Activated gamma-delta T cell treated with Interleukin-2 at 50 U/mL for 16 hours (primary cell): Measurements from ENCODE around the gene ASPSCR1.

Source experiments
- DNase-seq: peaks from one replicate; pipeline ENCODE4 v3.0.0-alpha.2; 2020

ASPSCR1 gene

DNA sequence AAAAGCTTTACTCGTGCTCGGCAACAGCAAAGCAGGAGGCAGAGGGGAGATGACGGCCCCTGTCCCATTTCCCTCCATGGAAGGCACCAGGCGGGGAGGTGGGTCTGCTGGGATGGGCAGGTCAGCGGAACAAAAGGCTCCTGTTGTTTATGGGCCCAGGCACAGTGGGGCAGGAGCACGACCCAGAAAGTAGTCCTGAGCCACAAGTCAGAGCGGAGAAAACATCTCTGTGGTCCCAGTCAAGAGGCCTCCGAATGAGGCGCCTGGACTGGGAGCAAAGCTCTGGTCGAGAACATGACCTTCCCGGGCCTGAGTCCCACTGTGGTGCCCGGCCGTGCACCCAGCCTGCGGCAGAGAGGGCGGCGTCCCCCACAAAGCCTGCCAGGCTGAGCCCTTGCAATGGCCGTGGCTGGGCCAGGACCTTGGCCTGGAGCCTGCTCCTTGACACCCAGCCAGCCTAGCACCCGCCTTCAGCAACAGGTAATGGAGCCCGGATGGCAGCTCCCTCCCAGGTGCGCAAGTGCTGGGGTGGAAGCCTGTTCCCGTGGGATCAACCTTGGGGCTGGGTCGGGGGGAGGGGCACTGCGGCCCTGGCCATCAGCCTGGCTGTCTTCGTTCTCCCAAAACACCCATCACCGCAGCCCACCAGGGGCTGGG is 70.6 kb downstream of the ASPSCR1 start:
- DNase-seq: no peak

DNA sequence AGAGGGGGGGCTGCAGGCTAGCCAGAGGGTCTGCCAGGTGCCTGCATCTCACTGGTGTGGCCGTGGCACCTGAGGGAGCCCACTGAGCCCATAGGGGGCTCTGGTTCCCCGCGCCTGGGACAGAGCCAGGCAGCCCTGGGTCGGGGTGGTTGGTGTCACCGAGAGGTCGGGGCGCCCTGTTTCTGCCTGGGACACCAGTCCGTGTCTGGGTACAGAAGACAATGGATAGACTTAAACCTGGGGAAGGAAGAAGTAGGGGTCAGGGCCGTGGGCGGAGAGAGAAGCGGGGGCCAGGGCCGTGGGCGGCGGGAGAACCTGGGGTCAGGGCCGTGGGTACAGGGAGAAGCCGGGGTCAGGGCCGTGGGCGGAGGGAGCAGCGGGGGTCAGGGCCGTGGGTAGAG is 71.1 kb downstream of the ASPSCR1 start:
- DNase-seq: no peak

DNA sequence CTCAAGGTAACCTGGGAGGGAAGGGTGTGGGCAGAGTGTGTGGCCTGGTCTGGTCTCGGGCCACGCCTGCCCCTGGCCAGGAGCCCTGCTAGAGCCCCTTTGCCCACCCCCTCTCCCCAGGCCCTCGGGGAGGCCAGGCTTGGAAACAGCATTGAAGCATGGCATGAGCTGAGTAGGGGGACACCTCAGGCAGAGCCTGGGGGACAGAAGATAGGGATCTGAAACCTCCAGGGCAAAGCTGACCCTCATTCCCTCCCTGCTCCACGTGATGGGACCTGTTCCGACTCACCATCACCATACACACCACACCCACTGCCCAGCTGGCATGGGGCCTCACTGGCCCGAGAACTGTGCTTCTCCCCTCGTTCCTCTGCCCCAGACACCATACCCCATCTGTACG is 71.7 kb downstream of the ASPSCR1 start:
- no peak for DNase-seq

DNA sequence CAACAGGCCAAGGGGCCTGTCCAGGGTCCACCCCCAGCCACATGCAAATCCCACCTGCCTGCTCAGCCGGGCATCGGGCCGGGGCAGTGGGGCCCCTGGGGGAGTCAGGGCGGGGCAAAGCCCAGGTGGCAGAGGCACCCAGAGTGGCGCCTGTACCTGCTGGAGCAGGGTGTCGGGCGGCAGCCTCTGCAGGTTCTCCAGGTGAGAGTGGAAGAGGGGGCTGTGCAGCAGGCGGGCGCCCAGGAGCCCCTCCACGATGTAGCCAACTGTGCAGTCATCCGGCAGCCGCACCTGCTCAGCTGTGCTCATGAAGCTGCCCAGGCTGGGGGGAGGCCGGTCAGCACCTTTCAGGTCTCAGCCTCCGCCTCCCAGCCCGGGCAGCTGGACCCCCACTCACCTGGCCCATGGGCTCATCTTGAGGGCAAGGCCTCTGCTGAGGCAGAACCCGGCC is 72.1 kb downstream of the ASPSCR1 start:
- DNase-seq: no peak

DNA sequence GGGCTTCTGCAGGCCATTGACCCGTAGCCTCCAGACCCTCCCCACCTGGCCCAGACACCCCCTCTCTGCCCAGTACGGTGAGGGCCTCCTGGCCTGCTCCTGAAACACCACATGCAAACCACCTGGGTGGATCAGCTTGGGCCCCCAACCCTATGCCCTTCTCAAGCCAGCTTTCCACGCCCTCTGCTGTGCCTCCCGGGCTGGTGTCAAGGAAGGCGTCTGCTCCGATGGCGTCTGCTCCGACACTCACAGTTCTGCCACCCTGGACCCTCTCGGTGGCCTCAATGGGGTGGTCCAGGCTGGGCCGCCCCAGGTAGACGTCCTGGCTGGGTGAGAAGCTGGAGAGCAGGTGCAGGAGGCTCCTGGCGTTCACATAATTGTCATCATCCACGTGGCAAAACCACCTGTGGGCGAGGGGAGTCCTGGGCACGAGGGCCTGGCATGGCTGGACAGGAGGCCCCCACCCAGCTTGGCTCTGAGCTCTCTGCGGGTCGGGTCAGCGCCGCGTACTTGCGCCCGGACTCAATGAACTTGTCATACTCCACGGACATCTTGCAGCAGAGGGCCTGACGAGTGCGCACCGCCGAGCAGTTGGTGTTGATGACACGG is 72.8 kb downstream of the ASPSCR1 start:
- no peak for DNase-seq

DNA sequence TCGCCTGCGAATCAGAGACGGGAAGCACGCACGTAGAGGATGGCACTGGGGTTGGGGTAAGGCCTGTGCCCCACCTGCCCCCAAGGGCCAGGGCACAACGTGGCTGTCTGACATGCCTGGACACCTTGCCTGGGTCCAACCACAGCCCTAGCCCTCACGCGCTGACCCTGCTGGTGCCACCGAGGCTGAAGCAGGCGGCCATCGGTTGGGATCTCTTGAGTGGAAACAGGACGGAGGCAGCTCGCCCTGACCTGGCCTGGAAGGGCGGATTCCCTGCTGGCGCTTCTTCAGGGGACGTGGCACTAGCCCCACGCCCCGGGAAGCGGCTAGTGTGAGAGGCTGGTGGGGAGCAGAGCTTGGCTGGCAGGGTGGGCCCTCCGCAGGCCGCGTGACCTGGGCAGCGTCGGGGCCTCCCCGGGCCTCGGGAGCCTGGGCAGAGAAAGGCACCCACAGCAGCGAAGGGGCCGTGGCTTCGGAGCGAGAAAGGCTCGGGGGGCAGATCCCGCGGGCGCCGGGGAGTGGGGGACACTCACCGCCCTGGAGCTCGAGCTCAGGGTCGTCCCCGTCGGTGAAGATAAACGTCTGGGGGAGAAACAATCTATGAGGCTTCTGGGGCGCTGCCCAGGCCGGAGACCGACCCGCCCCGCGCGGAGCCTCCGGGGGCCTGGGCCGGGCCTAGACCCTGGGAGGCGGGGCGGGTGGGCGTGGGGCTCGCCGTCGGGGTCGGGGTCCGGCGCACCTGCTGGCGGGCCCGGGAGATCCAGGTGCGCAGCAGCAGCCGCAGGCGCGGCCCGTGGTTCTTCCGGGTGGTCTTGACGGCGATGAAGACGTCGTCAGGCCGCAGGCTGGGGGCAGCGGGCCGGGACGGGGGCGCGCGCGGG is 73.6 kb downstream of the ASPSCR1 start:
- DNase-seq: no peak

DNA sequence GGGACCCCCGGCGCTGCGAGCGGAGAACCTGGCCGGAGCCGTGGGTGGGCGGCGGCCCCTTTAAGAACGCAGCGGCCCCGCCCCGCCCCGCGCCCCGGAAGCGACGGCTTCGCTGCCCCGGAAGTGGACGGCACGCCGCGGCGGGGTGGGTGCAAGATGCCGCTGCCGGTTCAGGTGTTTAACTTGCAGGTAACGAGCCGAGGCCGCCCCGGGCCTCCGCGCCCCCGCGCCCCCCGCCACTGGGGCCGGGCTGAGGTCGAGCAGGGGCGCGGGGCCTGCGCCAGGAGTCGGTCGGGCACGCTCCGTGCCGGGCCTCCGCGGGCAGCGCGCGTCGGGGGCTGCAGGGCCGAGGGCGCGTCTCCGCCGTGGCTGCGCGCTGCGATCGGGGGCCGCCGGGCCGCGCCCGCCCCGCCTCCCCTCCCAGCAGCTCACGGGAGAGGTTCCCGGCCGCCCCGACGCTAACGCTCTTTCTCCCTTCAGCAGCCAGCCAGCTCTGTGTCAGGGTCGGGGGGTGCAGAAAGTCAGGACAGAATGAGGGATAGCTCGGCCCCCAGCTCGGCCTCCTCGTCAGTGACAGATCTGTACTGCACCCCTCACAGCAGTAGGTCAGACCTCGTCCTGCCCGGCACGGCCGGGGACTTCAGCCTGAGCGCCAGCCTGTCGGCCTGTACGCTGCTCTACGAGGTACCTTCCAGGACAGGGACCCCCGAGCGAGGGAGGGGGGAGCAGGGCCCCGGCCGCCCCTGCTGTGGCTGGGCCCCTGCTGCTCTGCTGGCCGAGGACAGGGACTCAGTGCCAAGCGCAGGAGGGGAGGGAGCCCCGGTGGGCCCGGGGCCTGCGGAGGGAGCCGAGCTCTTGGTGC is 74.6 kb downstream of the ASPSCR1 start, which contains the start of the genes GPS1 and RFNG:
GPS1 (plus strand) TSS at position 123 of the 862 bp plus-strand sequence; CDS start at position 157, 34 bp downstream.
RFNG (minus strand) TSS at position 36 of the 862 bp plus-strand sequence. CDS start 45 bp downstream, outside the sequence.
- peak; percentile 81 for DNase-seq

DNA sequence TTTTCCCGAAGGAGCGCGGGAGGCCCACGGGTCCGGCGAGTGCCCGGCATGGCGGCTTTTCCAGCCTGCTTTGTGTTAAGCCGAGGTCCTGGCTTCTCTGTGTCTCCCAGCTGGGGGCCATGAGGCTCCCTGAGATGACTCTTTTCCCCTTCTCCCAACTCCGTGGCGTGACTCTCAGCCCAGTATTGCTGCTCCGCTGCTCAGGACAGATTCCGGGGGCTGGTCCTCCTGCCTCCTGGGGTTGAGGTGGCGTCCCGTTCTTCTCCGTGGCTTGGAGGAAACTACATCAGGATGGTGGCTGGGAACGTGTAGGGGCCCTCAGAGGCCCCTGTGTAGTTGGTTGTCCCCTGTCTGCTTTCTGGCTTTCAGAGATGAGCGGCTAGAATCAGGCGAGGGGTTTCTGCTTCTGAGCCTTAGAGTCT is 75.2 kb downstream of the ASPSCR1 start:
- no peak for DNase-seq

DNA sequence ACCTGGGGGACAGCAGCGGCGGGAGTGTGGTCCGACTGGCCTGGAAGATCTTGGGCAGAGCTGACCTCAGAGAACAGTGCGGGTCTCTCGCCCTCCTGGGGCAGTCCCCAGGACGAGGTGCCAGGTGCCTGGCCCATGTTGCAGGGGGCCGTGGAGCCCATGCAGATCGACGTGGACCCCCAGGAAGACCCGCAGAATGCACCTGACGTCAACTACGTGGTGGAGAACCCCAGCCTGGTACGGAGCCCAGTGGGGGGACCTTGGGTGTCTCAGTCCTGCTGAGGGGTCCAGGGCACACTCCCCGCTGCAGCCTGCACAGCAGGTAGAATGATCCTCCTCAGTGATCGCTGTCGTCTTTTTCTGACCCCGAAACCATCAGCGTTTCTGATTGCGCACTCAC is 75.7 kb downstream of the ASPSCR1 start:
- no peak for DNase-seq

DNA sequence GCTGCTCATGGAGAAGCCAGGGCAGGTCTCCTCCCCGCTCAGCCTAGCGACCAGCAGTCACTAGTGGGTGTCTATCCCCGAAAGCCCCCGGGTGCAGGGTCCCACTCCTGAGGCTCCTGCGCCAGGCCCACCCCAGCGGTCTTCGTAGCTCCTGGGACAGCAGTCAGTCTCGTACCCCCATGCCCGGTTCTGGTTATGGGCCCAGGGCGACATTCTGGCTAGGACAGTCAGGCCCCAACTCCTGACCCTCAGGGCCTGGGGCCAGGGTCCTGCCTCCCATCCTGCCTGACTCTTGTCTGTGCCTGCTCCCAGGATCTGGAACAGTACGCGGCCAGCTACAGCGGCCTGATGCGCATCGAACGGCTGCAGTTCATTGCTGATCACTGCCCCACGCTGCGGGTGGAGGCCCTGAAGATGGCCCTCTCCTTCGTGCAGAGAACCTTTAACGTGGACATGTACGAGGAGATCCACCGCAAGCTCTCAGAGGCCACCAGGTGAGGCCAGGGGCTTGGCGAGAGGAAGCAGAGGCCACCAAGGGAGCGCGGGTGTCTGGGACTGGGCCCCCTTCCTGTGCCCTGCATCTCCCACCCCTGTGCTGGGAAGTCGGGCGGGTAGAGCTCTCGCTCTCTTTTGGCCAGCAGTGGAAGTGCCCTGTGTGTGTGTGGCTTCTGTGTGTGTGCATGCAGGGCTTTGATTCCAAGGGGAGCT is 76.3 kb downstream of the ASPSCR1 start:
- no peak for DNase-seq

DNA sequence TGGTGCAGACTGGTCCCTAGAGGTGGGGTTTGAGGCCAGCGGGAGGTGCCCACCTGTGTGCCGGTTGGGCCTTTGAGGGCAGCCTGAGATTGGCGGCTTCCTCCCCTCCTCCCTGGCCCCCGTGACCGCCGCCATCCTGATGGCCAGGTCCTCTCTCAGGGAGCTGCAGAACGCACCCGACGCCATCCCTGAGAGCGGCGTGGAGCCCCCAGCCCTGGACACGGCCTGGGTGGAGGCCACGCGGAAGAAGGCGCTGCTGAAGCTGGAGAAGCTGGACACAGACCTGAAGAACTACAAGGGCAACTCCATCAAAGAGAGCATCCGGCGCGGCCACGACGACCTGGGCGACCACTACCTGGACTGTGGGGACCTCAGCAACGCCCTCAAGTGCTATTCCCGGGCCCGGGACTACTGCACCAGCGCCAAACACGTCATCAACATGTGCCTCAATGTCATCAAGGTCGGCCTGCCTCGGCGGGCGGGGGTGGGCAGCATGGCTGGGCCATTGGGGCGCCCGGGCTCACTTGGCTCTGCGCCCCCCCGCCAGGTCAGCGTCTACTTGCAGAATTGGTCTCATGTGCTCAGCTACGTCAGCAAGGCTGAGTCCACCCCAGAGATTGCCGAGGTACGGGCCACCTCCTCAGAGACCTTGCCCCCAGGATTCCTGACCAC is 77.1 kb downstream of the ASPSCR1 start:
- no peak for DNase-seq

DNA sequence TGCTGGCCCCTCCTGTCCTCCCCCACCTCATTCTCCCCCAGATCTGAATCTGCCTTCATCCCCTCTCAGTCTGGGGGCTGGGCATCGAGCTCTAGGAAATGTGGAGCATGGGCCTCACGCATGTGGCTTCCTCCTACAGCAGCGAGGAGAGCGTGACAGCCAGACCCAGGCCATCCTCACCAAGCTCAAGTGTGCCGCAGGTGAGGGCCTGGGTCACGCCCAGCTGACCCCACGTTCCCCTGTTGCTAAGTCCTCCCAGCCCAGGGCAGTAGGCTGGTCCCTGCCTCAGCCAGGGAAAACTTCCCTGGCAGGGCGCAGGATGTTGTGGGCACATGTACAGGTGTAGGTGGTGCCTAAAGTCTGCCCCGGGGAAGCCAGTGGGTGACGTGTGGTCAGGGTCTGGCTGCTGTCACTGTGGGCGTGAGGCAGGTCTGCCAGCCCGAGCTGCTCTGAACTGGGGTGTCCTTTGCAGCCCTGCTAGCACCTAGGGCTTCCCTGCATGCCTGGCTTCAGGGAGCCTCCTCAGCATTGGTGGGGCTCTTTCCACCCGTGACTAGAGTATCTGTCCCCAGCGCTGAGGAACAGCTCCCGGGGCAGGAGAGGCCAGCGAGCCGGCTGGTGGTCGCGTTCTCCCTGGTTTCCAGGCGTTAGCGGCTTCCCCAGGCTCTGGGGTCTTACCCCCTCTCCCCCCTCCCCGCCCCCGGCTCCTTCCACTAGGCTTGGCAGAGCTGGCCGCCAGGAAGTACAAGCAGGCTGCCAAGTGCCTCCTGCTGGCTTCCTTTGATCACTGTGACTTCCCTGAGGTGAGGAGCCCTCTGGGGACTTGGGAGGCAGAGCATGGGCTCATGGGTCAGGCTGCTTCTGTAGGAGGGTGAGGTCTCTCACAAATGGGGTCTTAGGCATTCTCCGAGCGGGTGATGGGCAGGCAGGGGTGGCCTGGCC is 77.9 kb downstream of the ASPSCR1 start:
- no peak for DNase-seq

DNA sequence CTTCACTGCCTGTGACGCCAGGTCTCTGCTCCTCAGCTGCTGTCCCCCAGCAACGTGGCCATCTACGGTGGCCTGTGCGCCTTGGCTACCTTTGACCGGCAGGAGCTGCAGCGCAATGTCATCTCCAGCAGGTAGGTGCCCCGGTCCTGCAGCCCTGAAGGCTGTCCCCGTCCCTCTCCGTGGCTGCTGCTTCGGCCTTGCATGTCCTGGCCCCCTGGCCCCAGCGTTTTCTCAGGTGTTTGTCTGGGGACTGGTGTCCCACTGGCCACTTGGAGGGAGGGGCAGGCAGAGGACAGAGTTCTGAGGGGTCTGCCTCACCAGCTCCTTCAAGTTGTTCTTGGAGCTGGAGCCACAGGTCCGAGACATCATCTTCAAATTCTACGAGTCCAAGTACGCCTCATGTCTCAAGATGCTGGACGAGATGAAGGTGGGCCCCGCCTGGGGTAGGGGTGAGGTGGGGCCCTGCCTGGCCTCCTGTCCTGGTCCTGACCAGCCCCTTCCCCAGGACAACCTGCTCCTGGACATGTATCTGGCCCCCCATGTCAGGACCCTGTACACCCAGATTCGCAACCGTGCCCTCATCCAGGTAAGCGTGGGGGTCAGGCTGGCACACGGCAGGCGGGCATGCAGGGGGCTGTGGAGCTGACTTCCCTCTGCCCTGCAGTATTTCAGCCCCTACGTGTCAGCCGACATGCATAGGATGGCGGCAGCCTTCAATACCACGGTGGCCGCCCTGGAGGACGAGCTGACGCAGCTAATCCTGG is 78.7 kb downstream of the ASPSCR1 start:
- no peak for DNase-seq

DNA sequence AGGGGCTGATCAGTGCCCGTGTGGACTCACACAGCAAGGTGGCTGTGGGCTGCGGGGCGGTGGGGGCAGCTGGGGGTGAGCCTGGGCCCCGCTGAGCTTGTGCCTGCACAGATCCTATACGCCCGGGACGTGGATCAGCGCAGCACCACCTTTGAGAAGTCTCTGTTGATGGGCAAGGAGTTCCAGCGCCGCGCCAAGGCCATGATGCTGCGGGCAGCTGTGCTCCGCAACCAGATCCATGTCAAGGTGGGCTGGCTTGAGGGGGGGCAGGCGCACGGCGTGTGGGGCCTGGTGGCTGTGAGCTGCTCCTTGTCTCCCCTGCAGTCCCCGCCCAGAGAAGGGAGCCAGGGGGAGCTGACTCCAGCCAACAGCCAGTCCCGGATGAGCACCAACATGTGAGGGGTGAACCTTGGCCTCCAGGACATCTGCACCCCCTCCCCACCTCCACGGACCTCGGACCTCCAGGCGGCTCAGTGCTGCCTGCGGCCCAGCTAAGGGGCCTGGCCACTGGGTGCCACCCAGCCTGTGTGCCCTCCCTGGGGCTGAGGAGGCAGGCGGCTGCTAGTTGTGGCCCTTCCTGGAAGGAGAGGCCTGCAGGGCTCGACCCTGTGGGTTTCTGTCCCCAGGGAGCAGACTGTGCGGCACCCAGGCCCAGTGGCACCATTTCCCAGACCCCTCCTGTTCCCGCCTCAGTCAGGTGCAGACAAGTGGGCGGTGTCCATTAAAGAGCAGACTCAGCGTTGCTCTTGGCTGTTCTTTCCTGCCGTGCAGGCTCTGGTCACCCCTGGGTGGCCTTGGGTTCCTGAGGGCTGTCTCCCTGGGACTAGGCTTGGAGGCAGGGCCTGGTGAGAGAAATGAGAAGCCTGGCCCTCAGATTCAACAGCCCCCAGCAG is 79.5 kb downstream of the ASPSCR1 start:
- DNase-seq: no peak

DNA sequence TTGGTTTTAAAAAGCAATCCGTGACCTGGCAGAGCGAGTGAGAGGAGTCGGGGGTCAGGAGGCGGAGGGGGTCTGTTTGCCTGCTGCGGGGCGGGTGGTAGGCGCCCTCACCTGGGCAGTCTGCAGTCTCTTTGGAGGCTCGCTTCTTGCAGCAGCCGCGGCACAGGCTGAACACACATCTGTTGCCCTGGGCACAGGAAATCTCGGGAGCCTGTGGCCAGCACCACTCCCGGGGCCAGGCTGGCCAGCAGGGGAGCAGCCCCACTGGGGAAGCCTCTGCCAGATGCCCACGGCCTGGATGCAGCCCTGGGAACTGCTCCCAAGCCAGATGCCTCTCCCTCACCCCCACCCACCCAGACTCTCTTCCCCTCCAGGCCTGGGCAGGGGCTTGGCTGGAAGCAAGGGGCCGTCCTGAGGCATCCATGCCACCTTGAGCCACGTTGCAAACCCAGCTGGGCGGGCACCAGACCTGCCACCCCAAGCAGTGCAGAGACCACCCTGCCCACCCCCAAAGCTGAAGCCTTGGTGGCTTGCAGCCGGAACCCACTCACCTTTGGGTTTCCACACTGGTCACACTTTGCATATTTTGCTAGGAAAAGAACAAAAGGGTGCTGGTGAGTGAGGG is 80.9 kb downstream of the ASPSCR1 start:
- DNase-seq: no peak

DNA sequence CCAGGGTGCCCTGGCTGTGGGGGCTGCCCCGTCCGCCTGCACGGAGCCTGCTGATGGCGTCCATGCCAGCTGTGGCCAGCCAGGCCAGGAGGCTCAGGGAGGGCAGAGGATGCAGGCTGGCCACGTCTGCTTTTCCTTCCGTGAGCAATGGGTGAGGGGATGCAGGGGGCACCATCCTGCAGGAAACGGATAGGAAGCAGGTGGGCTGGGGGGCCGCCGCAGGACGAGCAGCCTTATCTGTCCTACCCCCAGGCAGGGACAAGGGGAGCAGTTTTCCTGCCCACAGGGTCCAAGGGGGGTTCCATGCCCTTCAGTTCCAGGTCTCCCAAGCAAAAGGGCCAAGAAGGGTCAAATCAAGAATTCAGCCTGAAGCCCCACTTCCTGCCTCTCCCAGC is 81.4 kb downstream of the ASPSCR1 start:
- DNase-seq: no peak

DNA sequence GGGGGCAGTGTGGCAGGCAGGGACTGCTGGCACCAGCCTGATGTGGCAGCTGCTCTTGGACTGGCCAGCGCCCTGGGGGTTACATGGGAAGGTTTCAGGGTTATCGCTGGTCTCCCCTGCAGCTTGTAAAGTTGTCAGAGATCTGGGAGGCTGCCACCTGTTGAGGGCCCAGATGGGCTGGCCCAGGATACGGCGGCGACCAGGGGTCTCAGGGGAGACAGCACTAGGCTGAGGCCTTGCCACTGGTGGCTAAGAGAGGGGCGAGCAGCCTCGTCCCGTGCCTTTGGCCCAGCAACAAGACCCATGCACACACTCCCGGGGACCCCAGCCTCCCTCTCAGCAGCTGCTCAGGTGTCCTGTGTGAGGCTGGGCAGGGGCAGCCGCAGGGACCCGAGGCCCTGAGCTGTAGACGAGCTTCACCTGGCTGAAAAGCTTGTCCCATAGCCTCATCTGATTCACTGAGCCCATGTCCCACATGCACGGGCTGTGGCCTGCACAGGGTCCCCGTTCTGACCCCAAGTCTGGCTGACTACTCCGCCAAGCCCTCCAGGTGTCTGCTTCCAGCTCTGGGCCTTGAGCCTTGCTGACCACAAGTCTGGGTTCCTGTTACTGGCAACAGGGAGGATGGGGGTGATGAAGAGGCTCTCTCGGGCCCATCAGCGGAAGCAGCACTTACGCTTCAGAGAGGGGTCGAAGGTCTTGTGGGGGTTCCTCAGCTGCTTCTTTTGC is 82.0 kb downstream of the ASPSCR1 start:
- no peak for DNase-seq
